B cell (primary cell): ENCODE data around the gene EYA3. TPM values are rescaled to one million over a fixed set of nuclear protein-coding genes. Genes with fewer than 3 reads are reported as not detected.

ENCODE experiments used
- ATAC-seq: fragments of 200-7000 bp; cut with Tn5 transposase; one replicate; pipeline ENCODE4 v1.10.0; 2021; ENCODE audit warnings: low read depth, mild to moderate bottlenecking, moderate number of reproducible peaks, moderate library complexity
- CTCF ChIA-PET: fragments of 350-600 bp; sonication (Branson Sonifier 250); formaldehyde crosslinking; loops from one replicate; lab custom pipeline; 2021; ENCODE audit warnings: antibody characterized with exemption, inconsistent platforms; lab: Charles Lee
- POLR2A ChIA-PET: fragments of 350-600 bp; sonication (Branson Sonifier 250); formaldehyde crosslinking; loops from one replicate; lab custom pipeline; 2021; ENCODE audit warnings: antibody characterized with exemption; lab: Charles Lee
- DNase-seq: peaks from one replicate; pipeline ENCODE4 v3.0.0; 2013
- H2AFZ ChIP-seq: 2 replicates; pipeline ENCODE4 v1.6.1; 2012; ENCODE audit warnings: mild to moderate bottlenecking, low read depth, low read length; ENCODE audit not compliant: insufficient read depth, poor library complexity, severe bottlenecking
- H3K27ac ChIP-seq, 2 donors: 1 replicate in 1 of 2; 2 replicates in 1 of 2; pipeline ENCODE4 v1.5.1; 2012 to 2013; ENCODE audit warnings: low read length in 2 of 2, mild to moderate bottlenecking in 2 of 2, moderate library complexity in 1 of 2
- H3K27me3 ChIP-seq, 4 experiments: fragments of 200-600 bp in 1 of 4; sonication (generic) in 1 of 4; replicated peaks in 1 of 4; 1 replicate in 2 of 4; 2 replicates in 2 of 4; pipeline versions ENCODE4 v1.6.1 to v1.7.0; 2013 to 2016; ENCODE audit warnings: low read length in 3 of 4, mild to moderate bottlenecking in 2 of 4, mixed read lengths in 1 of 4, moderate library complexity in 1 of 4; ENCODE audit not compliant: insufficient read depth in 4 of 4, control insufficient read depth in 3 of 4; ENCODE audit errors: control extremely low read depth in 1 of 4
- H3K36me3 ChIP-seq, 2 experiments: replicated peaks in 1 of 2; 1 replicate in 1 of 2; 2 replicates in 1 of 2; pipeline versions ENCODE4 v1.6.1 to v1.7.1; 2013; ENCODE audit warnings: low read length in 1 of 2; ENCODE audit not compliant: insufficient read depth in 2 of 2, control insufficient read depth in 1 of 2; ENCODE audit errors: control extremely low read depth in 1 of 2, extremely low read depth in 1 of 2
- H3K4me1 ChIP-seq, 2 donors: fragments of 200-600 bp in 1 of 2; sonication (generic) in 1 of 2; 1 replicate in 1 of 2; 2 replicates in 1 of 2; pipeline versions ENCODE4 v1.5.1 to v1.6.1; 2013 to 2017; ENCODE audit warnings: low read length in 2 of 2; ENCODE audit not compliant: control insufficient read depth in 2 of 2, insufficient read depth in 2 of 2
- H3K4me2 ChIP-seq: replicated peaks from 2 replicates; pipeline ENCODE3; 2012; ENCODE audit warnings: mild to moderate bottlenecking, low read depth, low read length; ENCODE audit not compliant: poor library complexity, severe bottlenecking
- H3K4me3 ChIP-seq, 5 experiments: fragments of 200-600 bp in 1 of 5; sonication (generic) in 1 of 5; 1 replicate in 3 of 5; 2 replicates in 2 of 5; pipeline versions ENCODE4 v1.5.1 to v1.7.0; 2011 to 2016; ENCODE audit warnings: low read length in 4 of 5, mild to moderate bottlenecking in 4 of 5, low read depth in 2 of 5, control low read depth in 1 of 5, moderate library complexity in 1 of 5; ENCODE audit not compliant: insufficient read depth in 1 of 5; ENCODE audit errors: control extremely low read depth in 1 of 5, extremely low read depth in 1 of 5
- H3K79me2 ChIP-seq: fragments of 200-600 bp; sonication (generic); one replicate; pipeline ENCODE4 v1.6.0; 2016; ENCODE audit warnings: low read length; ENCODE audit not compliant: control insufficient read depth, insufficient read depth
- H3K9ac ChIP-seq: fragments of 200-600 bp; sonication (generic); 2 replicates; pipeline ENCODE4 v1.6.1; 2017; ENCODE audit warnings: mild to moderate bottlenecking, low read length, moderate library complexity
- H3K9me3 ChIP-seq, 3 donors: one replicate each; pipeline versions ENCODE4 v1.6.1 to v1.7.1; 2013; ENCODE audit warnings: low read length in 2 of 3; ENCODE audit not compliant: control insufficient read depth in 2 of 3, insufficient read depth in 1 of 3; ENCODE audit errors: control extremely low read depth in 1 of 3
- H4K20me1 ChIP-seq: 2 replicates; pipeline ENCODE4 v1.6.0; 2012; ENCODE audit warnings: mild to moderate bottlenecking, low read length; ENCODE audit not compliant: insufficient read depth, control insufficient read depth, poor library complexity, severe bottlenecking
- H3K27ac Mint-ChIP-seq: one replicate; pipeline ENCODE4 v1.8.0; 2021; ENCODE audit warnings: mixed read lengths
- H3K27me3 Mint-ChIP-seq: one replicate; pipeline ENCODE4 v1.8.0; 2021; ENCODE audit warnings: mixed read lengths
- H3K4me1 Mint-ChIP-seq: one replicate; pipeline ENCODE4 v1.8.0; 2021; ENCODE audit warnings: mixed read lengths
- H3K4me3 Mint-ChIP-seq: one replicate; pipeline ENCODE4 v1.8.0; 2021; ENCODE audit warnings: mixed read lengths
- H3K9me3 Mint-ChIP-seq: one replicate; pipeline ENCODE4 v1.8.0; 2022; ENCODE audit warnings: mixed read lengths; ENCODE audit not compliant: insufficient read depth
- EZH2 ChIP-seq: IDR thresholded peaks from 2 replicates; pipeline ENCODE4 v1.6.1; 2012; ENCODE audit warnings: borderline replicate concordance, low read depth, mild to moderate bottlenecking, moderate library complexity, low read length; ENCODE audit not compliant: insufficient read depth, poor library complexity, severe bottlenecking
- whole genome bisulfite sequencing: methylation state at CpG from one replicate; pipeline ENCODE4 v1.1.5; 2013; ENCODE audit warnings: missing lambda C conversion rate; ENCODE audit not compliant: insufficient coverage; 5-methylcytosine and 5-hydroxymethylcytosine counted together
- intact Hi-C: fragments of 100-400 bp; cut with micrococcal nuclease; formaldehyde crosslinking; loops from one replicate; pipeline ENCODE4 v1.10.0; 2022
- polyA plus RNA-seq: library from polyadenylated mRNA; depleted of rRNA; stranded (reverse); fragments of >200 nt; gene quantifications from 2 replicates; pipeline ENCODE4 v1.2.3, GENCODE V29; 2012
- total RNA-seq, 2 donors: library from RNA; stranded (reverse); fragments of 120-200 nt in 1 of 2; gene quantifications; 1 replicate in 1 of 2; 2 replicates in 1 of 2; pipeline versions ENCODE4 v1.2.3 to v1.2.4, GENCODE V29; 2013 to 2022
- TF ChIP-seq, protein P1 (sequence below): fragments of 200-600 bp; IDR thresholded peaks from one replicate; pipeline ENCODE4 v1.8.0; 2022; ENCODE audit warnings: antibody characterized with exemption, mild to moderate bottlenecking

EYA3 gene
- total and polyA plus RNA-seq, 2 donors (not counting 1 experiment from before 2014, with no cell fraction given): 14.1 to 31.3 TPM

DNA sequence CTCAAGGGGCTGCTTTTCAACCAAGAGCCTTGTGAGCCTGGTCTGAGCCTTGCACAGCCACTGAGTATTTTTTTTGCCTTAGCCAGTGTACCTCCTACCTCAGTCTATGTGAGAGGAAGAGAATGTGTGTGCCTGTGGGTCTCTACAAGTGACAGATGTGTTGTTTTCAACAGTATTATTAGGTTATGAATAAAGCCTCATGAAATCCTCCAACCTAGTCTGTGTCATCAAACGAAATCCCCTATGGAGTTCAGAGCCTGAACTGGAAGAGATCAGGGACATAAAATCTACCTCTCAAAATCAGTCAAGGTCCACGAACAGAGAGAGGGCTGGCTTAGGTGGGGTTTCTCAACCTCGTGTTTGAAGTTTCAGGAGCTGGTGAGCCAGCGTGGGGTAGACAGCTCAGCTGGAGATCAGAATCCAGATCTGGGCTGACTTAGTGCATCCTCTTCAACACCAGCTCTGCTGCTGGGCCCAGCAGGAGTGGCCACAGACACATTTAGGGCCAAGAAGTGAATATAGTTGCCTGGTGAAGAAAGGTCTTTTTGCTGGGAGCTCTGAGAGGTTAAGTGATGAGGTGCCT lies 120.4 kb downstream of the EYA3 start:
- Mint-ChIP-seq H3K9me3 (no peaks in the 10 kb centered on the region), H3K27ac (peak overlapping the region; percentile 32), H3K4me3 (no peak overlapping the region), H3K27me3 (no peaks in the 10 kb centered on the region), H3K4me1 (peaks cover 9% of the 10 kb centered on the region)
- Histone ChIP-seq H3K9me3 (no peaks in the 10 kb centered on the region), H3K9ac (no peak overlapping the region), H3K27me3 (no peaks in the 10 kb centered on the region), H2AFZ (no peak overlapping the region), H3K79me2 (no peaks in the 10 kb centered on the region), H3K4me1 (no peaks in the 10 kb centered on the region), H4K20me1 (no peaks in the 10 kb centered on the region), H3K4me3 (no peak overlapping the region), H3K27ac (no peak overlapping the region), H3K4me2 (no peak overlapping the region), H3K36me3 (peaks cover 1 to 59% of the 10 kb centered on the region in 2 experiments)
- POLR2A ChIA-PET: no interaction called here
- CTCF ChIA-PET: interaction anchor here (1.4 kb wide), 2 partner anchors 22 to 108 kb away, joined by 3 to 5 read pairs; no protein-coding TSS in a partner anchor
- intact Hi-C loops: no loop called here
- DNase-seq: no peak
- no peak for ATAC-seq
- 100% methylated on average over 1 of the region's 4 CpGs for WGBS
- no peak for TF ChIP-seq EZH2
- TF ChIP-seq, protein P1, sequence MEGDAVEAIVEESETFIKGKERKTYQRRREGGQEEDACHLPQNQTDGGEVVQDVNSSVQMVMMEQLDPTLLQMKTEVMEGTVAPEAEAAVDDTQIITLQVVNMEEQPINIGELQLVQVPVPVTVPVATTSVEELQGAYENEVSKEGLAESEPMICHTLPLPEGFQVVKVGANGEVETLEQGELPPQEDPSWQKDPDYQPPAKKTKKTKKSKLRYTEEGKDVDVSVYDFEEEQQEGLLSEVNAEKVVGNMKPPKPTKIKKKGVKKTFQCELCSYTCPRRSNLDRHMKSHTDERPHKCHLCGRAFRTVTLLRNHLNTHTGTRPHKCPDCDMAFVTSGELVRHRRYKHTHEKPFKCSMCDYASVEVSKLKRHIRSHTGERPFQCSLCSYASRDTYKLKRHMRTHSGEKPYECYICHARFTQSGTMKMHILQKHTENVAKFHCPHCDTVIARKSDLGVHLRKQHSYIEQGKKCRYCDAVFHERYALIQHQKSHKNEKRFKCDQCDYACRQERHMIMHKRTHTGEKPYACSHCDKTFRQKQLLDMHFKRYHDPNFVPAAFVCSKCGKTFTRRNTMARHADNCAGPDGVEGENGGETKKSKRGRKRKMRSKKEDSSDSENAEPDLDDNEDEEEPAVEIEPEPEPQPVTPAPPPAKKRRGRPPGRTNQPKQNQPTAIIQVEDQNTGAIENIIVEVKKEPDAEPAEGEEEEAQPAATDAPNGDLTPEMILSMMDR: no peak

DNA sequence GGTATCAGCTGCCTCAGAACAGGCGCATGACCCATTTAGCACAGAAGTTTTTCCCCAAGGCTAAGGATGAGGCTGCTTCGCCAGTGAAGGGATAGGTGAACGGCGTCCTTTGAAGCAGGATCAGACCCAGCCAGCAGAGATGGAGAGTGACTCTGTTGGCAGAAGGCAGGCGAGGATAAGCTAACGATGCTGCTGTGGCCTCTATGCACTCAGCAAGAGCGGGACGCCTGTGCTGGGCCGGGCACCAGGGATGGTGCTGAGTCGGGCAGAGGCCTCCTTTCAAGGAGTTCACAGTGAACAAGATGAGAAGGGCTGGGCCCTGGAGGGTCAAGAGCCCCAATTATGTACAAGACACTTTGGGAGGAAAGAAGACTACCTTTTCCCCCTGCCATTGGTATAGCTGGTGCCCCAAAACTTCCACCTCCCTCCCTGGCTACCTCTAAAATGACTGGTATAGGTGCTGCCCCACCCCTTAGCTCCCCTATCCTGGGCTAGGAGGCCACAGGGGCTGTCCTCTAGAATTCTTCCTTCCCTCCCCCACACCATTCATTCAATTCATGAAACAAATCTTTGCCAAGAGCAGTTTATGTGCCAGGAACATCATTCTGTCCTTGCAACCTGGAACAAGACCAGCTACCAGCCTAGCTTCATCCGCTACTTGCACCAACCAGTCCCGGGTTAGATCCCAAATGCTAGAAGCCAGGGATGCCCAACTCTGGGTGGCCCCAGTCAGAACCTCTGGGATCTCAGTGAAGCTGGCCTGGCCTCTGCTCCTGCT lies 121.1 kb downstream of the EYA3 start:
- Histone ChIP-seq H3K36me3 (peaks cover 1 to 53% of the 10 kb centered on the region in 2 experiments), H2AFZ (no peak overlapping the region), H3K4me2 (no peak overlapping the region), H3K79me2 (no peaks in the 10 kb centered on the region), H3K4me3 (no peak overlapping the region), H4K20me1 (no peaks in the 10 kb centered on the region), H3K9ac (no peak overlapping the region), H3K27ac (no peak overlapping the region), H3K4me1 (no peaks in the 10 kb centered on the region), H3K27me3 (no peaks in the 10 kb centered on the region), H3K9me3 (no peaks in the 10 kb centered on the region)
- ChIA-PET POLR2A (no interaction called here), CTCF (interaction anchor here (1.4 kb wide), 2 partner anchors 22 to 108 kb away, joined by 3 to 5 read pairs; no protein-coding TSS in a partner anchor)
- DNase-seq (no peak), ATAC-seq (no peak)
- no peaks in the 10 kb centered on the region for H3K9me3 Mint-ChIP-seq
- 96% methylated on average over 11 of the region's 12 CpGs for WGBS
- no peak overlapping the region for H3K4me3 Mint-ChIP-seq
- H3K4me1 Mint-ChIP-seq: peaks cover 9% of the 10 kb centered on the region
- intact Hi-C loops: no loop called here
- no peak overlapping the region for H3K27ac Mint-ChIP-seq
- no peak for TF ChIP-seq EZH2
- TF ChIP-seq, protein P1: no peak
- no peaks in the 10 kb centered on the region for H3K27me3 Mint-ChIP-seq
